GM10266 (cell line): ENCODE measurements around the gene RFC5.

ENCODE experiments used
- DNase-seq: peaks from one replicate; pipeline ENCODE4 v3.0.0; 2012; ENCODE audit errors: extremely low spot score
- CTCF ChIP-seq: IDR thresholded peaks from 2 replicates; pipeline ENCODE4 v1.5.1; 2012; ENCODE audit warnings: mild to moderate bottlenecking, low read depth; ENCODE audit not compliant: control insufficient read depth, insufficient read depth; ENCODE audit errors: missing control alignments

RFC5 gene

GRCh38 chr12:118036672-118037411 lies 20.3 kb downstream of the RFC5 start:
- TF ChIP-seq CTCF: no peak
- DNase-seq: no peak

- no peak for DNase-seq
- TF ChIP-seq CTCF: no peak
These were observed 21.6 kb downstream of the RFC5 start for GRCh38 chr12:118038137-118038536.

- DNase-seq: no peak
- TF ChIP-seq CTCF: no peak
These were observed 25.6 kb downstream of the RFC5 start for GRCh38 chr12:118042091-118042490.

GRCh38 chr12:118044075-118044474 lies 27.6 kb downstream of the RFC5 start:
- TF ChIP-seq CTCF: no peak
- no peak for DNase-seq

- no peak for TF ChIP-seq CTCF
- DNase-seq: no peak
These were observed 28.1 kb downstream of the RFC5 start for GRCh38 chr12:118044577-118044976.

- DNase-seq: no peak
- TF ChIP-seq CTCF: no peak
These were observed 29.9 kb downstream of the RFC5 start for GRCh38 chr12:118046430-118046829.
